Lung (tissue), 12 donors: ENCODE results near the gene ARHGAP19. TPM values are rescaled to one million over a fixed set of nuclear protein-coding genes. Genes with fewer than 3 reads are reported as not detected.

ENCODE experiments used
- ATAC-seq: fragments of 200-7000 bp; cut with Tn5 transposase; one replicate; pipeline ENCODE4 v1.9.1; 2020; ENCODE audit warnings: moderate number of reproducible peaks; ENCODE audit not compliant: insufficient read depth, low FRiP score
- DNase-seq, 3 donors: peaks; one replicate each; pipeline ENCODE4 v3.0.0-alpha.2; 2013 to 2017
- H3K27ac ChIP-seq, 2 donors: one replicate each; pipeline ENCODE4 v1.5.1; 2013; ENCODE audit warnings: mild to moderate bottlenecking in 2 of 2, moderate library complexity in 2 of 2, control low read depth in 1 of 2, inconsistent platforms in 1 of 2, low read depth in 1 of 2, low read length in 1 of 2
- H3K27me3 ChIP-seq, 3 donors: one replicate each; pipeline ENCODE4 v1.5.1; 2013; ENCODE audit warnings: low read length in 2 of 3; ENCODE audit not compliant: control insufficient read depth in 3 of 3, insufficient read depth in 3 of 3
- H3K36me3 ChIP-seq, 4 donors: one replicate each; pipeline ENCODE4 v1.5.1; 2013; ENCODE audit warnings: low read length in 4 of 4, mild to moderate bottlenecking in 1 of 4, moderate library complexity in 1 of 4; ENCODE audit not compliant: control insufficient read depth in 4 of 4, insufficient read depth in 4 of 4
- H3K4me1 ChIP-seq, 5 donors: one replicate each; pipeline ENCODE4 v1.5.1; 2013; ENCODE audit warnings: low read length in 5 of 5, mild to moderate bottlenecking in 2 of 5, moderate library complexity in 1 of 5; ENCODE audit not compliant: control insufficient read depth in 5 of 5, insufficient read depth in 5 of 5
- H3K4me3 ChIP-seq: one replicate; pipeline ENCODE4 v1.5.1; 2013; ENCODE audit warnings: mild to moderate bottlenecking, control low read depth, moderate library complexity
- H3K9ac ChIP-seq, 2 donors: one replicate each; pipeline ENCODE4 v1.5.1; 2013; ENCODE audit warnings: low read length in 2 of 2, control low read depth in 1 of 2; ENCODE audit not compliant: insufficient read depth in 1 of 2
- H3K9me3 ChIP-seq, 4 donors: one replicate each; pipeline ENCODE4 v1.5.1; 2013; ENCODE audit warnings: low read length in 3 of 4, mild to moderate bottlenecking in 1 of 4, moderate library complexity in 1 of 4; ENCODE audit not compliant: control insufficient read depth in 4 of 4, insufficient read depth in 3 of 4
- CTCF ChIP-seq: IDR thresholded peaks from 2 replicates; pipeline ENCODE4 v1.5.1; 2012; ENCODE audit warnings: mild to moderate bottlenecking; ENCODE audit errors: control extremely low read depth, extremely low read depth
- WGBS, 2 donors: extraction: QIAGEN DNeasy Blood & Tissue Kit; methylation state at CpG; one replicate each; pipeline ENCODE4 v1.1.7; 2013; 5-methylcytosine and 5-hydroxymethylcytosine counted together
- polyA plus RNA-seq, 2 donors: library from polyadenylated mRNA; stranded (reverse); fragments of 200-250 nt; gene quantifications; one replicate each; pipeline ENCODE4 v1.2.1, GENCODE V29; 2013
- total RNA-seq, 2 donors: library from RNA; depleted of rRNA in 1 of 2; stranded (reverse); fragments of >200 nt in 1 of 2; gene quantifications; one replicate each; pipeline ENCODE4 v1.2.1, GENCODE V29; 2014 to 2021
- donor health status: control.
- donor health status: control.
- donor health status: Bipolar disorder and iron deficiency.
- donor health status: healthy.
- donor health status: DM: yes; HTN: yes; CAD: no.

The ARHGAP19 gene
- total and polyA plus RNA-seq, 4 donors, result 1.9 to 20.4 (median 8.5) TPM

- peaks cover 9 to 42% (median 22%) of the 10 kb centered on the region in 3 donors for H3K27me3 ChIP-seq
- ATAC-seq (no peak), DNase-seq (no peak)
- no peak overlapping the region for H3K9ac ChIP-seq
- no peaks in the 10 kb centered on the region for H3K36me3 ChIP-seq
- H3K9me3 ChIP-seq, result peaks cover 0 to 3% (median 0%) of the 10 kb centered on the region in 4 donors
- 85 to 96% methylated on average over 3 of the region's 3 CpGs for WGBS, 2 donors
- no peak overlapping the region for H3K27ac ChIP-seq
- peaks cover 0 to 43% (median 5%) of the 10 kb centered on the region in 5 donors for H3K4me1 ChIP-seq
- no peak overlapping the region for H3K4me3 ChIP-seq
- TF ChIP-seq CTCF, result no peak
These were observed 109.1 kb downstream of the ARHGAP19 start for GRCh38 chr10:97183314-97183713.

- no peak for DNase-seq
- H3K27me3 ChIP-seq, result peaks cover 9 to 38% (median 22%) of the 10 kb centered on the region in 3 donors
- 88 to 91% methylated on average over 10 of the region's 10 CpGs for WGBS, 2 donors
These were observed 110.0 kb downstream of the ARHGAP19 start for GRCh38 chr10:97182288-97182990.

GRCh38 chr10:97180986-97181385 is 111.5 kb downstream of the ARHGAP19 start:
- no peak for TF ChIP-seq CTCF
- ATAC-seq (no peak), DNase-seq (no peak)
- Histone ChIP-seq H3K9ac (no peak overlapping the region), H3K27me3 (peaks cover 9 to 27% (median 13%) of the 10 kb centered on the region in 3 donors), H3K4me3 (no peak overlapping the region), H3K36me3 (no peaks in the 10 kb centered on the region), H3K27ac (no peak overlapping the region), H3K9me3 (no peaks in the 10 kb centered on the region), H3K4me1 (peaks cover 0 to 57% (median 12%) of the 10 kb centered on the region in 5 donors)
- 90 to 91% methylated on average over 10 of the region's 10 CpGs for WGBS, 2 donors

More at GRCh38 chr10:97182288-97182990, 110.0 kb downstream of the ARHGAP19 start:
- no peak for ATAC-seq
- TF ChIP-seq CTCF, result no peak
- Histone ChIP-seq H3K9me3 (peaks cover 0 to 3% (median 0%) of the 10 kb centered on the region in 4 donors), H3K4me3 (no peak overlapping the region), H3K4me1 (peaks cover 0 to 48% (median 5%) of the 10 kb centered on the region in 5 donors), H3K36me3 (no peaks in the 10 kb centered on the region), H3K27ac (no peak overlapping the region), H3K9ac (no peak overlapping the region)
